ENCODE data around the gene MTLN.
"Not testable (repeated sequence)": the region's sequence is repeated elsewhere in the genome, so short reads cannot be mapped to it uniquely, and the experiment has no call there.

The MTLN gene

GRCh38 chr2:110204408-110205385 is 7.7 kb downstream of the MTLN start, which contains the start of gene NPHP1:
Gene NPHP1, minus strand, starts transcription at chr2:110205013. Its CDS starts 45 bp downstream, at chr2:110204968.
- H3K36me3 ChIP-seq (ENCODE audit: control insufficient read depth, insufficient read depth, low read length), result peaks cover 1% of the 10 kb centered on the region
- no peaks in the 10 kb centered on the region for H3K9me3 ChIP-seq (ENCODE audit: control insufficient read depth, low read length)
- 5% methylated on average over 43 of the region's 43 CpGs for WGBS, 2 experiments
- H3K27ac ChIP-seq (ENCODE audit: insufficient read depth, low read depth, low read length, poor library complexity, severe bottlenecking), result no peak within 1 kb of the TSS
- peak within 1 kb of the TSS; percentile 48 for H3K4me3 ChIP-seq (ENCODE audit: insufficient read depth, low read depth, low read length)
- no peaks in the 10 kb centered on the region for H3K27me3 ChIP-seq (ENCODE audit: control insufficient read depth, insufficient read depth, low read length, poor library complexity, severe bottlenecking)
- H3K4me1 ChIP-seq (ENCODE audit: control insufficient read depth, insufficient read depth, low read length), result no peaks in the 10 kb centered on the region

GRCh38 chr2:110198016-110198415 is 14.3 kb downstream of the MTLN start:
- Histone ChIP-seq H3K36me3 (ENCODE audit: control insufficient read depth, insufficient read depth, low read length) (no peaks in the 10 kb centered on the region), H3K27ac (ENCODE audit: insufficient read depth, low read depth, low read length, poor library complexity, severe bottlenecking) (no peak overlapping the region), H3K4me3 (ENCODE audit: insufficient read depth, low read depth, low read length) (no peak overlapping the region), H3K4me1 (ENCODE audit: control insufficient read depth, insufficient read depth, low read length) (no peaks in the 10 kb centered on the region), H3K9me3 (ENCODE audit: control insufficient read depth, low read length) (no peaks in the 10 kb centered on the region), H3K27me3 (ENCODE audit: control insufficient read depth, insufficient read depth, low read length, poor library complexity, severe bottlenecking) (no peaks in the 10 kb centered on the region)
- WGBS, 2 experiments, result 85% methylated on average over 3 of the region's 3 CpGs

GRCh38 chr2:110197452-110197851 is 14.9 kb downstream of the MTLN start:
- H3K9me3 ChIP-seq (ENCODE audit: control insufficient read depth, low read length), result no peaks in the 10 kb centered on the region
- no peak overlapping the region for H3K4me3 ChIP-seq (ENCODE audit: insufficient read depth, low read depth, low read length)
- H3K4me1 ChIP-seq (ENCODE audit: control insufficient read depth, insufficient read depth, low read length), result no peaks in the 10 kb centered on the region
- H3K36me3 ChIP-seq (ENCODE audit: control insufficient read depth, insufficient read depth, low read length), result no peaks in the 10 kb centered on the region
- WGBS, 2 experiments, result 82 to 88% methylated on average over 3 of the region's 4 CpGs
- H3K27me3 ChIP-seq (ENCODE audit: control insufficient read depth, insufficient read depth, low read length, poor library complexity, severe bottlenecking), result no peaks in the 10 kb centered on the region
- H3K27ac ChIP-seq (ENCODE audit: insufficient read depth, low read depth, low read length, poor library complexity, severe bottlenecking), result no peak overlapping the region

- H3K36me3 ChIP-seq (ENCODE audit: control insufficient read depth, insufficient read depth, low read length); H3K4me3 ChIP-seq (ENCODE audit: insufficient read depth, low read depth, low read length); H3K27me3 ChIP-seq (ENCODE audit: control insufficient read depth, insufficient read depth, low read length, poor library complexity, severe bottlenecking); H3K4me1 ChIP-seq (ENCODE audit: control insufficient read depth, insufficient read depth, low read length); H3K9me3 ChIP-seq (ENCODE audit: control insufficient read depth, low read length); H3K27ac ChIP-seq (ENCODE audit: insufficient read depth, low read depth, low read length, poor library complexity, severe bottlenecking): not testable (repeated sequence)
- 93 to 94% methylated on average over 23 of the region's 23 CpGs for WGBS, 2 experiments
These were observed 22.2 kb downstream of the MTLN start for GRCh38 chr2:110190169-110190568.

- no peaks in the 10 kb centered on the region for H3K36me3 ChIP-seq (ENCODE audit: control insufficient read depth, insufficient read depth, low read length)
- H3K4me3 ChIP-seq (ENCODE audit: insufficient read depth, low read depth, low read length), result no peak overlapping the region
- H3K27ac ChIP-seq (ENCODE audit: insufficient read depth, low read depth, low read length, poor library complexity, severe bottlenecking), result no peak overlapping the region
- WGBS, 2 experiments, result 96% methylated on average over 2 of the region's 2 CpGs
- no peaks in the 10 kb centered on the region for H3K4me1 ChIP-seq (ENCODE audit: control insufficient read depth, insufficient read depth, low read length)
- H3K9me3 ChIP-seq (ENCODE audit: control insufficient read depth, low read length), result no peaks in the 10 kb centered on the region
- H3K27me3 ChIP-seq (ENCODE audit: control insufficient read depth, insufficient read depth, low read length, poor library complexity, severe bottlenecking), result no peaks in the 10 kb centered on the region
These were observed 29.9 kb downstream of the MTLN start for GRCh38 chr2:110182449-110182848.

- no peak overlapping the region for H3K4me3 ChIP-seq (ENCODE audit: insufficient read depth, low read depth, low read length)
- H3K27ac ChIP-seq (ENCODE audit: insufficient read depth, low read depth, low read length, poor library complexity, severe bottlenecking), result no peak overlapping the region
- H3K36me3 ChIP-seq (ENCODE audit: control insufficient read depth, insufficient read depth, low read length), result no peaks in the 10 kb centered on the region
- H3K4me1 ChIP-seq (ENCODE audit: control insufficient read depth, insufficient read depth, low read length), result no peaks in the 10 kb centered on the region
- H3K9me3 ChIP-seq (ENCODE audit: control insufficient read depth, low read length), result no peaks in the 10 kb centered on the region
- H3K27me3 ChIP-seq (ENCODE audit: control insufficient read depth, insufficient read depth, low read length, poor library complexity, severe bottlenecking), result no peaks in the 10 kb centered on the region
These were observed 32.3 kb downstream of the MTLN start for GRCh38 chr2:110180036-110180435.

GRCh38 chr2:110173523-110173922 is 38.8 kb downstream of the MTLN start:
- no peak overlapping the region for H3K27ac ChIP-seq (ENCODE audit: insufficient read depth, low read depth, low read length, poor library complexity, severe bottlenecking)
- no peak overlapping the region for H3K4me3 ChIP-seq (ENCODE audit: insufficient read depth, low read depth, low read length)
- H3K9me3 ChIP-seq (ENCODE audit: control insufficient read depth, low read length), result no peaks in the 10 kb centered on the region
- no peaks in the 10 kb centered on the region for H3K27me3 ChIP-seq (ENCODE audit: control insufficient read depth, insufficient read depth, low read length, poor library complexity, severe bottlenecking)
- H3K4me1 ChIP-seq (ENCODE audit: control insufficient read depth, insufficient read depth, low read length), result no peaks in the 10 kb centered on the region
- H3K36me3 ChIP-seq (ENCODE audit: control insufficient read depth, insufficient read depth, low read length), result no peaks in the 10 kb centered on the region
- WGBS, 2 experiments, result no CpG with 5 or more reads among the region's 1 CpG

GRCh38 chr2:110172506-110172905 is 39.8 kb downstream of the MTLN start:
- Histone ChIP-seq H3K4me1 (ENCODE audit: control insufficient read depth, insufficient read depth, low read length) (no peaks in the 10 kb centered on the region), H3K9me3 (ENCODE audit: control insufficient read depth, low read length) (no peaks in the 10 kb centered on the region), H3K4me3 (ENCODE audit: insufficient read depth, low read depth, low read length) (no peak overlapping the region), H3K27me3 (ENCODE audit: control insufficient read depth, insufficient read depth, low read length, poor library complexity, severe bottlenecking) (no peaks in the 10 kb centered on the region), H3K27ac (ENCODE audit: insufficient read depth, low read depth, low read length, poor library complexity, severe bottlenecking) (no peak overlapping the region), H3K36me3 (ENCODE audit: control insufficient read depth, insufficient read depth, low read length) (no peaks in the 10 kb centered on the region)
- WGBS, 2 experiments, result 88 to 95% methylated on average over 6 of the region's 6 CpGs

- no peaks in the 10 kb centered on the region for H3K36me3 ChIP-seq (ENCODE audit: control insufficient read depth, insufficient read depth, low read length)
- no peaks in the 10 kb centered on the region for H3K9me3 ChIP-seq (ENCODE audit: control insufficient read depth, low read length)
- H3K27ac ChIP-seq (ENCODE audit: insufficient read depth, low read depth, low read length, poor library complexity, severe bottlenecking), result no peak overlapping the region
- no peaks in the 10 kb centered on the region for H3K27me3 ChIP-seq (ENCODE audit: control insufficient read depth, insufficient read depth, low read length, poor library complexity, severe bottlenecking)
- H3K4me1 ChIP-seq (ENCODE audit: control insufficient read depth, insufficient read depth, low read length), result no peaks in the 10 kb centered on the region
- no peak overlapping the region for H3K4me3 ChIP-seq (ENCODE audit: insufficient read depth, low read depth, low read length)
- 93% methylated on average over 3 of the region's 3 CpGs for WGBS, 2 experiments
These were observed 42.2 kb downstream of the MTLN start for GRCh38 chr2:110170102-110170501.

- 50 to 51% methylated on average over 5 of the region's 5 CpGs for WGBS, 2 experiments
- Histone ChIP-seq H3K4me1 (ENCODE audit: control insufficient read depth, insufficient read depth, low read length) (no peaks in the 10 kb centered on the region), H3K36me3 (ENCODE audit: control insufficient read depth, insufficient read depth, low read length) (no peaks in the 10 kb centered on the region), H3K9me3 (ENCODE audit: control insufficient read depth, low read length) (no peaks in the 10 kb centered on the region), H3K4me3 (ENCODE audit: insufficient read depth, low read depth, low read length) (no peak overlapping the region), H3K27me3 (ENCODE audit: control insufficient read depth, insufficient read depth, low read length, poor library complexity, severe bottlenecking) (no peaks in the 10 kb centered on the region), H3K27ac (ENCODE audit: insufficient read depth, low read depth, low read length, poor library complexity, severe bottlenecking) (no peak overlapping the region)
These were observed 44.9 kb downstream of the MTLN start for GRCh38 chr2:110167326-110168000.
